ENCODE measurements around the gene TMEM134.
A peak's percentile ranks its signal among the peaks of the same experiment; 100 is the strongest.
"Not testable (repeated sequence)": the region's sequence is repeated elsewhere in the genome, so short reads cannot be mapped to it uniquely, and the experiment has no call there.

The TMEM134 gene, protein sequence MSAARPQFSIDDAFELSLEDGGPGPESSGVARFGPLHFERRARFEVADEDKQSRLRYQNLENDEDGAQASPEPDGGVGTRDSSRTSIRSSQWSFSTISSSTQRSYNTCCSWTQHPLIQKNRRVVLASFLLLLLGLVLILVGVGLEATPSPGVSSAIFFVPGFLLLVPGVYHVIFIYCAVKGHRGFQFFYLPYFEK

DNA sequence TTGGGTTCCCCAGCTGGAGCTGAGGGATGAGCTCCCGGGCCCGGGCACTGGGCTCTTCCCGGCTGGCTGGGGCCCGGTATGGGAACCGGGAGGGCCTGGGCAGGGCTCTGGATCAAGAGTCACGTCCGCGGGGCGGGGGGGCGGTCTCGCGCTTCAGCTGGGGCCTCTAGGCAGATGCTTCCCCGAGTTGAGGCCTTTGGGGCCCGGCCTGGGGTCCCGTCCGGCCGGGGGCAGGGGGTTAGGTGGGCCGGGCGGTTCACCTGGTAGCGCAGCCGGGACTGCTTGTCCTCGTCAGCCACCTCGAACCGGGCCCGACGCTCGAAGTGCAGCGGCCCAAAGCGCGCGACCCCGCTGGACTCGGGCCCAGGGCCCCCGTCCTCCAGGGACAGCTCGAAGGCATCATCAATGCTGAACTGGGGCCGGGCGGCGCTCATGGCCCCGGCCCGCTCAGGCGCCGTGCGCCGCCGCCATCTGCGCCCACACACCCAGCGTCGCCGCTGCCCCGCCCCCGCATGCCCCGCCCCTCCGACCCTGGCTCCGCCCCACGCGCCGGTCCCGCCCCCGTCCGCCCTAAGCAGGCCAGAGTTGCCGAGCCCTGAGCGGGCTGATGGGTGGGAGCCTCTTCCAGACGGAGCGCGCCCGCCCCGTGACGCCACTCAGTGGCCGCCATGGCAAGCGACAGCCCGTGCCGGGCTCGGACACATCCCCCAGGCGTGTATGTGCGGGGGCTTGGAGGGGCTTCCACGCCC, at the start of gene TMEM134:
Gene TMEM134 (minus strand): TSS at position 493 of the 749 bp plus-strand sequence. CDS start 59 bp downstream, at position 434.
- DNase-seq: peak; percentile 88

DNA sequence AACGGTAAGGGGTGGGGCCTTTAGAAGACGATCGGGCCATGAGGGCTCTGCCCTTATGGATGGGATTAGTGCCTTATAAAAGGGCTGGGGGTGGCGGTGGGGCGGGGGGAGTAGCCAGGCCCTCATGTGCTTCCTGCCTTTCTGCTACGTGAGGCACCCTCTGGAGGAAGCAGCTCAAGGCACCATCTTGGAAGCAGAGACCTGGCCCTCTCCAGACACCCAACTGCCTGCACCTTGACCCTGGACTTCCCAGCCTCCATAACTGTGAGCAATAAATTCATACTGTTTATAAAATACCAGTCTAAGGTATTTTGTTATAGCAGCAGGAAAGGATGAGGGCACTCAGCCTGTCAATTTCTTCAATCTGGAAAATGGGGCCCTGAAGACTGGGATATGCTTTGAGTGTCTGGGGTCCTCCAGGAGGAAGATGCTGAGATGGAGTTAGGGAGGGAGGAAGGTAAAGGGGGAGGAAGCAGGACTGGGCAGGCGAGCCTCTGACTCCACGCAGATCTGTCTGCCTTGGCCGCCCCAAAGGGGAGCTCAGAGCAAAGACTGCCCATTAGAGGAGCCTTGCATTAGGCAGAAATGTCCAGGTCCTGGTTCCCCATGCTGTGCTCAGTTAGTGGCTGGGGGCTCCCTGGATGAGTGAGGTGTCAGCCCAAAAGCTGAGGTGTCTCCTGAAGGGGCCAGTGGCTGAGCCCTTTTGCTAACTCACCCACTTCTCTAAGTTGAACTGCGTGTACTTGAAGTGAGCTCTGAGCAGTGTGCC, 48.9 kb upstream of the TMEM134 start:
- no peak for DNase-seq

DNA sequence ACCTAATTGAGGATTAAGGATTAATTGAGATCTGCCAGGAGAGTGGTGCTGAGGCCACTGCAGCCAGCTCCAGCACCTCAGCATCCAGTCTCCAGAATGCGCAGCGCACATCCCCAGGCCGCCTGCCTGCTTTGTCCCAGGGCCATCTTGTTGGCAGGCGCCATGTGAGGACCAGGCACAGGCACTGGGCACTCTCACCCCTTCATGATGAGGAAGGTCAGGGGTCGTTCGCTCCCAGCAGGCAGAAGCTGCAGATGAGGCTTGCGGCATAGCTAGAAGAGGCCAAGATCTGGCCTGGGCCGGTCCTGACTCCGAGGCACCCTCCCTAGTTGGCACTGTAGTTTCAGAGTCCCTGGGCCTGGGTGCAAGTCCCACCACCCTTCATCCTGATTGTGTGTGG, 47.8 kb upstream of the TMEM134 start:
- no peak for DNase-seq

DNA sequence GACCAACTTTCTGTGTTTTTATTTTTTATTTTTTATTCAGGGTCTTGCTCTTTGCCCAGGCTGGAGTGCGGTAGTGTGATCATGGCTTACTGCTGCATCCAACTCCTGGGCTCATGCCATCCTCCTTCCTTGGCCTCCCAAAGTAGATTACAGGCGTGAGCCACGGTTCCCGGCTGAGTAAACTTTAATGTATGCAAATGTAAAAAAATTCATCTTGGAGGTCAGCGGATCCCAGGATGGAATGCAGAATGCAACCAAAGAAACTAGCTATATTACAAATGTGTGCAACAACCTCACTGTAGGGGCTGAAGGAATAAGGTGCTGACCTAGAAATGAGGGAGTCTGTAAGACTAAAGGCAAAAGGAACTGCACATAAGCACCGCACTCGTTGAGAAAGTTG, 45.1 kb upstream of the TMEM134 start:
- no peak for DNase-seq

DNA sequence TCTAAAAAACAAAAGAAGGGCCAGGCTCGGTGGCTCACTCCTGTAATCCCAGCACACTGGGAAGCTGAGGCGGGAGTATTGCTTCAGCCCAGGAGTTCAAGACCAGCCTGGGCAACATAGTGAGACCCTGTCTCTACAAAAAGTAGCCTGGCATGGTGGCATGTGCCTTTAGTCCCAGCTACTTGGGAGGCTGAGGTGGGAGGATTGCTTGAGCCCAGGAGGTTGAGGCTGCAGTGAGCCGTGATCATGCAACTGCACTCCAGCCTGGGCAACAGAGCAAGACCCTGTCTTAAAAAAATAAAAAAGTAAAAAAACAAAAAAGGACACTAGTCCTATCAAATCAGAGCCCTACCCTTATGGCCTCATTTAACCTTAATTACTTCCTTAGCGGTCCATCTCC, 42.5 kb upstream of the TMEM134 start:
- DNase-seq: not testable (repeated sequence)

DNA sequence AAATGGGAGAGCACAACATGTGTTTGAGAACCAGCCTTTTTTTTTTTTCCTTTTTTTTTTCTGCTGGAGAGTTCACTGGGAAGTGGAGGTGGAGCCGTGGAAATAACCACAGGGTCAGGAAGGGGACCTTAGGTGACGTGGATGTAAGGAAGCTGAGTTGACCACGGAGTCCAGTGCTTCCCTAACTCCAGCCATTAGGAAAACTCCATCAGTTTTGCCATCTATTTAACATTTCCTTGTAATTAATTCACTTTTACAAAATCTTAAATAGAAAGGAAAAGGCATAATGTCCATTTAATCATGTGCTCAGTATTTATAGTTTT, 40.9 kb upstream of the TMEM134 start:
- DNase-seq: no peak

DNA sequence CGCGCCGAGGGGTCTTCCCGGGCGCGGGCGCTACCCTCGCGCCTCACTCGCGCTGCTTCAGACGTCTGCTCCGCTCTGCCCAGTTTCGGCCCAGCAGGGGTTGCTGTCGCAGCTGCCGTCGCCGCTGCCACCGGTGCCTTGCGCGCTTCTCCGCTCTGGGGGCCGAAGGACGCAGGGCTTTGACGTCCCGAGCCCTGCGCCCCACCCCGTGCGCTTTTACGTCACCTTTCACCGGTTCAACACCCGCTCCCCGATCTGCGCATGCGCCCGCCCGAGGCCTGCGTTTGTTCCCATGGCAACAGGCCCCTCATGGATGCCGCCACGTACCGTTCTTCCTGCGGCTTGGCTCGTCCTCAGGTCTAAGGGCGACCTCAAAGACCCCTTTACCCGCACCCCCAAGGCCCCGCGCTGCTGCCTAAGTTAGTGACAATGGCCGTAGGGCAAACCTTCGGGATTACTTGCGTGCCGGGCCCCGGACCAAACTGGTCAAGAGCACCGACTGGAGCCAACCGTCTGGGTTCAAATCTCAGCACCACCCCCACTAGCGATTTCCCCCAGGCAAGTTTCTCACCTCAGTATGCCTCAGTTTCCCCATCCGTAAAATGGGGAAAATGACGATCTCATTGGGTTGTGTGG, 39.6 kb upstream of the TMEM134 start:
- DNase-seq: peak; percentile 95

DNA sequence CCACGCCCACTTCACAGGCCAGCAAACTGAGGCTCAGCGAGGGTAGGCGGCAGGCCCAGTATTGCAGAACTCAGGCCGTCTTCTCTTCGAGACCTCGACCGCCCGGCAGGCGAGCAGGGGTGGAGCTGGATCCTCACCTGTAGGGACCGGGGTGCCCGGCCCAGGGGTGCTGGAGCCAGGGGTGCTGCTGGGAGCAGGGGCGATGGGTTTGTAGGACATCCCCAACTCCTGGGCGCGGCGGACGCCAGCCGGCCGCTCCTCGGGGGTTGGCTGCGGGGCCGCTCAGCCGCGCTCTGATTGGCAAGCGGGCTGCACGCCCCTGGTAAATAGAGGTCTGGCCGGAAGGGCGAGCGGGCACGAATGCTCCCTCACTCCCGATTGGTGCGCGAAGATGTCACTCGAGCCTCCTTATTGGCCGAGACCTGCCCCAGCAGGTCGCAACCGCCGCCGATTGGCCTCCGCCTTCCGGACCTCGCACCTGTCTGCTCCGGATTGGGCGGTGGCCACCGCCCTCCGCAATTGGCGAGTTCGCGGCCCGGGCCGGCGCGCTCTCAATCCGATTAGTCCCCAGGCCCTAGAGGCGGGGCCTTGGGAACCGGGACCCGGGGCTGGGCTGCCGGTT, 38.9 kb upstream of the TMEM134 start, which contains the start of gene CDK2AP2:
Gene CDK2AP2 (minus strand): TSS at position 299 of the 622 bp plus-strand sequence. CDS start 80 bp downstream, at position 219.
- DNase-seq: peak; percentile 96

DNA sequence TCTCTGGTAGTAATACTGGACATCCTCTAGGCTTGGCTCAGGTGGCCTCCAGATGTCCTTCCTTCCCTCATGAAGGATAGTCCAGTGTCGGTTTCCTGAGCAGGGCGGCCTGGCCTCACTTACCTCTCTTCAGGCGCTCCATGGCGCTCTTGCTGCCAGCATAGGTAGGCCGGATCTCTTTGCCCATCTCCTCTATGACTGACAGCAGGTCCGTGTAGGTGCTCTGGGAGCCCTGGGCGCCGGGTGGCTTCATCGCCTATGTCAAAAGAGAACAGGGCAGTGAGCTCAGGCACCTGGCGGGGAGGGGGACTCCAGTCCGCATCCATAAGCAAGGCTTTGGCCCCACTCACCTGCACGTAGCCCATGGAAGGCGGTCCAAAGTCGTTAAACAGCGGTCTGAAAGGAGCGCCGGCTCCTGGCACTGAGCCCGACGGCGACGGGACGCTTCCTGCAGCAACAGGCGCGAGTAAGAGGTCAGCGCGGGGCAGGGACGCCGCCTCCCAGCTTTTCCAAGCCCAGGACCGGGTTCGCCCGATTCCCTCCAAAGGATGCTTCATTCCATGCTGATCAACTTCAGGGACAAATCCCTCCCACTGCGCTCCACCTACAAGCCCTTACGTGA, 38.3 kb upstream of the TMEM134 start:
- DNase-seq: no peak

DNA sequence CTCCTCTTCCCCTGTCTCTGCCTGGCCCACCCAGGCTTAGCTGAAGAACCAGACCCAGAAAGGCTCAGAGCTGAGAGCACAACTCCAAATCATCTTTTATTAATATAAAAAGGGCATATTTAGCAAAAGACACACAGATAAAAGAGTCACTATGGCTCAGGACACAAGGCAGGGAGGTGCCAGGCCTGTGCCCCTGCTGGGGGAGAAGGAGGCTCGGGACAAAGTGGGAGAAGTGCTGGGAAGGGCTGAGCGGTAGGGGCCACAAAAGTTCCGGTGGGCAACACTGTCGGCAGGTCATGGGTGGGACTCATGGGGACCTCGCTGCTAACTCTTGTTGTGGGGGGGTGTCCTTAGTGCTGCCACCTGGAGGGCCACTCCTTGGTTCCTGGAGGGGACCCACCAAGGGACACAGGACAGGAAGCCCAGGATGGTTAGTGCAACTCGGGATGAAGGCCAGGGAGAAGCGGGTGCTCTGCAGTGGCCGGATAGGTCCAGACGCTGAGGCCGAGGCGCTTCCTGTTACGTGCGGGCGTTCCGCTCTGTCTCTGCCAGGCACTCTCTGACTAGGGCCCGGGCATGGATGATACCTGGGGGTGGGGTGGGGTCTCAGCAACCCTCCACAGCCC, 37.5 kb upstream of the TMEM134 start:
- DNase-seq: no peak

DNA sequence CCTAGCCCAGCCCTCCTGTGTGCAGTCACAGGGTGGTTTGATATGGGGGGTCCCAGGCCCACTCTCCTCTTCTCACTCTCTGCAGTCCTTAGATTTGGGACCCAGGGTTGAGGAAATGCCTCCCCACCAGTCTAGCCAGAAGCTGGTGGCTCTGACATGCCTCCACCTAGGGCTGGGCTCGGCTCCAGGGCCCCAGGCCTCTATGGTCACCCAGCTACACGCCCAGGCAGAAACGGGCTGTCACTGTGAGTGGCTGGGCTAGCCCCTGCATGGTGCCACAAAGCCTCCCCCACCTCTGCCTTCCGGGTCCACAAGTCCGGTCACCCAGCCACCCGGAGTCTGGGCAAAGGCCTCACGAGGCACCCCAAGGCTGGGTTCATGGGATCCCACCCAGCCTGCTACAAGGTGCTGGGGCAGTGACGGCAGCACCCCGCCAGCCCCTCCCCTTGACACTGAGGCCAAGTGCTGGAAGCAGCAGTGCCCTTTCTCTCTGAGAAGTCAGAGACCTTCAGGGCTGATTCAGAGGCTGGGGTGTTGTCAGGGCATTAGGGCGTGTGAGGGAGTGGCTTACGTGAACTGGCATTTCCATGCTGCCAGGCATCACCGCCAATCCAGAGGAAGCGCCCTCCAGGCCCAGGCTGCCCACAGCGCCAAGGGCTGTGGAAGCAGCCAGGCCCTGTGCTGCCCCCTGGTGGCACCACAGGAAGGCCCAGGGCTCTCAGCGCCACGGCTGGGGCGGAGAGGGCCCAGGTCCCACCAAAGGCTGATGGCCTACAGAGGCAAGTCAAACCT, 36.8 kb upstream of the TMEM134 start:
- peak; percentile 82 for DNase-seq

DNA sequence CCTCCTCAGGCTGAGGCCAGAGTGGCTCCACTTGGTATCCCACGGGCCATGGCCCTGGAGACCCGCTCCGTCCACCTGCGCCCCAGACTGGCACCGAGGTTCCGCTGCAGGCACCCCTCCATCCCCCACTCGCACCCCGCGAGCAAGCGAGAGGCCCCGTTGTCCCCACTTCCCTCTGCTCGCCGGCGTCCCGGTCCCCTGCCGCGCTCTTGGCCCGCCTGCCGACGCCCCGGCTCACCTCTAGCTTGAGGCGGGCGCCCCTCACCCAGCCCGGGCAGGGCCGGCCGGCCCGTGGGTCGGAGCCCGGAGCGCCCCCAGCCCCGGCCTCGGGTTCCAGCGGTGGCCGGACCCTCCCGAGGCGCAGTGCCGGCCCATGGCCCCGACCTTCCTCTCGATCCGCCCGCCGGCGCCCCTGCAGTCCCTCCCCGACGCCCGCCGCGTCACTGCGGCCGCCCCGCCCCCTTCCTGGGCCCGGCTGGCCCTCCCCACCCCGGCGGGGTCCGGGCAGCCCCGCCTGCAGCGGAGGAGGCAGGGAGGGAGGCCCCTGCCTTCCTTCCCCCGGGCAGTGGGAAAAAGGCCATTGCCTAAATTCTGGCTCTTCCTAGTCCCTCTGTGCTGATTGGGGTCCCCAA, 36.0 kb upstream of the TMEM134 start, which contains the start of gene PITPNM1:
Gene PITPNM1 (minus strand): TSS at position 414 of the 632 bp plus-strand sequence. CDS start 1,183 bp downstream, outside the sequence.
- DNase-seq: peak; percentile 63

DNA sequence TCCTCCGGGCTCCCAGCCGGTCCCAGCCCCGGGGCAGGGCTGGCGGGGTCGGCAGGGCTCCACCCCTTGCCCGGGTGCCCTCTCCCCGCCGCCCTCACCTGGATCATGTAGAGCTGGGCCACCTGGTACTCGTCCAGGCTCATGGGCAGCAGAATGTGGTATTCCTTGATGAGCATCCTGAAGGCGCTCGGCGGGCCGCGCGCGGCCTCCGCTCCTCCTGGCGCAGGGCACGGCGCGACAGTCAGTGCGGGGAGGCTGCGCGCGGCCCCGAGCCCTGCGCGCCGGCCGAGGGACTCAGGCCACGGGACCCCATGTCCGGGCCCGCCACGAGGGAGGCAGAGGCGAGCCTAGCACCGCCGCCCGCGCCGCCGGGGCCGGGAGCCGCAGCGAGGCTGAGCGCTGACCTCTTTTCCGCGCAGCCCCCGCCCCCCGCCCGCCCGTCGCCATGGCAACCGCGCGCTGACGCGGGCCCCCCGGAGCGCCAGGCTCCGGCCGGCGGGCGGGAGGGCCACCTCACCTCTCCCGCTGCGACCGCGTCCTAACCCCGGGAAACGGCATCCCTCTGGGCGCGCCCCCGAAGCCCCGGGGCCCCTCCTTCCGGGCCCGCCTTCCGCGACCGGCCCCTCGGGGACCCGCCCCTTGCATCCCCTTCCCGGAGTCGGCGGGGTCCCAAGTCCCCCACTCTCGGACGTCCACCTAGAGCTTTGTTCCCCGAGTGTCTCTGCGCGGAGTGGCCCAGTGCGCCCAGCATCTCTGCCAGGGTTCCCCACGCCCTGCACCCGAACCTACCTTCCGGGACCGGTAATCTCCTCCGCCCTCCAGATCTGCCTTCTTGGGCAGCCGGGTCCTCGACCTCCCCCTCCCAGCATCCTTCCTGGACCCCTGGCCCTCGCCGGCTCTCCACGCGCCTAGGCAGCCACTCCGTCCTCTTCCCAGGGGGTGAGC, 35.2 kb upstream of the TMEM134 start:
- DNase-seq: peak; percentile 15

DNA sequence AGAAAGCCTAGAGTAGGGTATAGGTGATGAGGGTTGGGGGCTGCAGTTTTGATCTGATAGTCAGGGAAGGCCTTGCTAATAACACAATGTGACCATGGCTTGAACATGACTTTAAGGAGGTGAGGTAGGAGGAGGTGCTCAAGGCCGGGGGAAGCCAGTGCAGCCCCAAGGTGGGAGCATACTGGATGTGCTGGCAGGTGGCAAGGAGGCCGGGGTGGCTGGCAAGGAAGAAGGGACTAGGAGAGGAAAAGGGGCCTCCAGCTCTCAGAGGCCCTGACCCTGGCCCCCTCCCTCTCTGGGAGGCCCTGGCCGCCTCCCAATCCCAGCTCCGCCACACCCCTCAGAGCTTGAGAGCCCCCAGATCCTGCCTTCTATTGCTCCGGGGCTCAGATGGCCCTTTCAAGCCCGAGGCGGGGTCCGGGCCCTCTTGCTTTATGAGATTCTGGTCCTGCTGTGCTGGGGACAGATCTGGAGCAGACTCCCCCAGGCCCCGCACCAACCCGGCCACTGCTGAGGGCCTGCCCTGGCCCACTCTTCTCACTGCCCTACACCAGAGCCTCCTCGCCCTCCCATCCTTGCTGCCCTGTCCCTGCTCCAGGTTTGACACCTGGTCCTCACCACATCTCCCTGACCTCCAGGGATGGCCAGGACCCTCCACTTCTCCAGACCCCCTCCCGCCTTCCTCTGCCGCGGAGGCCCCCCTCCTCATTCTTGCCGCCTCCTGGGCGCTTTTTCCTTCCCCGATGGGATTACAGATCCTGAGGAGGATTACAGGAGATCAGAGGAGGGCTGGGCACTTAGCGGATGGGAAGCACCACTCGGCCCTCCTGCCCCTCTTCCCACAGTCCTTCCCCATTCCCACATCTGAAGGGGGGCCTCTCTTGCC, 34.3 kb upstream of the TMEM134 start:
- DNase-seq: no peak

DNA sequence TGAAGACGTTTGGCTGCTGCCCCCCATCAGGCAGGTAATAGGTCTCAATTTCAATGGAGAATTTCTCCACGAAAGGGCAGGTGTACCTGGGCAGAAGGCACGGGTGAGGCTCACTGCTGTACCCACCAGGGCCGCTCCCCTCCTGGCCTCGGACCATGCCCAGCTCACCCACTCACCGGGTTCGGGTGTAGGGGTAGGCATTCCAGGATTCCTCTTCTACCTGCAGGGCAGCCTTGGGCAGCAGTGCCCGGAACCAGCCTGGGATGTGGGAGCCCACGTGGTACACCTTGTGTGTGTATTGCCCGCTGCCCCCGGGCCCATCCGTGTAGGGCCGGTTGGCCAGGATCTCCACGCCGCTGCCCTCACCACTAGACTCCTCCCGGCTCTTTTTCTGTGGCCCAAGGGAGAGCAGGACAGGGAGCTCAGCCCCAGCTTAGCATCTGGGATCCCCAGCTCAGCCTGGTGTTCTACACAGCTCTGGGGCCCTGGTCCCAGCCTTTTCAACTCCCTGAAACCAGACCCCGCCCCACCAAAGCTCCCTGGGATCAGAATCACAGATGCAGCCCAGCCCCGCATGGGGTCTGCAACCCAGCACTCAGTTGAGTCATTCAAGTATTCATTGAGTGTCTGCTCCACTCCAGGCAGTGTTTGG, 33.4 kb upstream of the TMEM134 start:
- no peak for DNase-seq

DNA sequence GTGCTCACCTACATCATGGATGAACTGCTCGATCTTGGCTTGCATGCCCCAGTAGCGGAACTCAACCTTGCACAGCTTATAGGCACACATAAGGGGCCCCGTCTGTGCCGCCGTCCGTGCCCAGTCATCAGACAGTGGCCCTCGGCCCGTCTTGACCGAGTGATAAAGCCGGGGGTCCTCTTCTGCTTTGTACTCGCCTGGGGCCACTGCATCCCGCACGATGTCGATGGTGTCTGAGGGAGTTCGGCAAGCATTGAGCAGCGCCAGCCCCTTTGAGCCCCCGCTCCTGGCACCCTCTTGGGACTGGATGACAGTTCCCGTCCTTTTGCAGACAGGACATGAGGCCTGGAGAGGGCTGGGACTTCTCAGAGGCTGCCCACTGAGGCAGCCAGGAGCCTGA, 32.8 kb upstream of the TMEM134 start:
- no peak for DNase-seq
